Natural killer cell (primary cell): ENCODE results near the gene PNRC1. TPM values are rescaled to one million over a fixed set of nuclear protein-coding genes. Genes with fewer than 3 reads are reported as not detected.
"Not testable (repeated sequence)": the region's sequence is repeated elsewhere in the genome, so short reads cannot be mapped to it uniquely, and the experiment has no call there.

ENCODE experiments used
- ATAC-seq, 3 donors: fragments of 150-1000 bp in 2 of 3; fragments of 200-7000 bp in 1 of 3; cut with Tn5 transposase; 1 replicate in 1 of 3; 2 replicates in 2 of 3; pipeline ENCODE4 v1.10.0; 2021; ENCODE audit warnings: mild to moderate bottlenecking in 2 of 3, moderate library complexity in 2 of 3
- DNase-seq, 2 donors: peaks; one replicate each; pipeline versions ENCODE4 v3.0.0 to v3.0.0-alpha.2; 2013 to 2021; ENCODE audit warnings: mixed read lengths in 1 of 2
- H3K27ac ChIP-seq: one replicate; pipeline ENCODE4 v1.5.1; 2013; ENCODE audit warnings: mild to moderate bottlenecking, low read length
- H3K27me3 ChIP-seq: one replicate; pipeline ENCODE4 v1.6.1; 2013; ENCODE audit warnings: low read length; ENCODE audit not compliant: control insufficient read depth, insufficient read depth
- H3K36me3 ChIP-seq: one replicate; pipeline ENCODE4 v1.6.1; 2013; ENCODE audit warnings: low read length; ENCODE audit not compliant: control insufficient read depth, insufficient read depth
- H3K4me1 ChIP-seq: one replicate; pipeline ENCODE4 v1.6.1; 2013; ENCODE audit warnings: low read length; ENCODE audit not compliant: control insufficient read depth, insufficient read depth
- H3K4me3 ChIP-seq: one replicate; pipeline ENCODE4 v1.5.1; 2013; ENCODE audit warnings: low read length
- H3K9me3 ChIP-seq: one replicate; pipeline ENCODE4 v1.6.1; 2013; ENCODE audit warnings: low read length; ENCODE audit not compliant: control insufficient read depth, insufficient read depth
- H3K27ac Mint-ChIP-seq, 2 donors: one replicate each; pipeline ENCODE4 v1.8.0; 2022; ENCODE audit warnings: mild to moderate bottlenecking in 2 of 2, mixed read lengths in 2 of 2, moderate library complexity in 1 of 2
- H3K27me3 Mint-ChIP-seq, 2 donors: one replicate each; pipeline ENCODE4 v1.8.0; 2022; ENCODE audit warnings: low read depth in 2 of 2, mixed read lengths in 2 of 2
- H3K36me3 Mint-ChIP-seq: one replicate; pipeline ENCODE4 v1.8.0; 2022; ENCODE audit warnings: mixed read lengths
- H3K4me1 Mint-ChIP-seq, 2 donors: one replicate each; pipeline ENCODE4 v1.8.0; 2022; ENCODE audit warnings: mixed read lengths in 2 of 2
- H3K4me3 Mint-ChIP-seq: one replicate; pipeline ENCODE4 v1.8.0; 2022; ENCODE audit warnings: mild to moderate bottlenecking, moderate library complexity, mixed read lengths
- H3K9me3 Mint-ChIP-seq, 2 donors: one replicate each; pipeline ENCODE4 v1.8.0; 2022; ENCODE audit warnings: mixed read lengths in 2 of 2
- CTCF ChIP-seq: fragments of 200-600 bp; IDR thresholded peaks from one replicate; pipeline ENCODE4 v1.8.0; 2022; ENCODE audit warnings: antibody characterized with exemption
- WGBS: methylation state at CpG from one replicate; pipeline ENCODE4 v1.1.7; 2013; ENCODE audit warnings: missing lambda C conversion rate; ENCODE audit not compliant: insufficient coverage; 5-methylcytosine and 5-hydroxymethylcytosine counted together
- intact Hi-C: fragments of 100-400 bp; cut with micrococcal nuclease; formaldehyde crosslinking; loops from one replicate; pipeline ENCODE4 v1.14.2; 2022
- total RNA-seq, 4 donors: library from RNA; stranded (reverse); fragments of 120-200 nt in 1 of 4; gene quantifications; one replicate each; pipeline versions ENCODE4 v1.2.3 to v1.2.4, GENCODE V29; 2013 to 2022

The PNRC1 gene
- total RNA-seq = 100 to 1,000 TPM; 695 to 970 (median 712) TPM
- total RNA-seq (2013) = 456 TPM

- no peaks in the 10 kb centered on the region for H3K9me3 Mint-ChIP-seq
- H3K27ac Mint-ChIP-seq = peak within 1 kb of the TSS; percentile 99
- Histone ChIP-seq H3K27ac (peak within 1 kb of the TSS; percentile 97), H3K27me3 (no peaks in the 10 kb centered on the region), H3K4me1 (peaks cover 23% of the 10 kb centered on the region), H3K4me3 (peak within 1 kb of the TSS; percentile 75), H3K36me3 (peaks cover 30% of the 10 kb centered on the region), H3K9me3 (no peaks in the 10 kb centered on the region)
- H3K27me3 Mint-ChIP-seq = no peaks in the 10 kb centered on the region
- peak; percentile 73 to 89 (median 74) for ATAC-seq
- under 1% methylated on average over 55 of the region's 63 CpGs for WGBS
- H3K4me3 Mint-ChIP-seq = peak within 1 kb of the TSS; percentile 99
- H3K4me1 Mint-ChIP-seq = peaks cover 50 to 57% of the 10 kb centered on the region in 2 donors
- intact Hi-C loops = loop anchor here (2.0 to 10.0 kb wide), 5 partner anchors 37 to 1928 kb away; partner anchors contain the start of genes AKIRIN2, CFAP206, SRSF12 and UBE2J1
- DNase-seq = peak; percentile 100
- no peak for TF ChIP-seq CTCF
- peaks cover 16% of the 10 kb centered on the region for H3K36me3 Mint-ChIP-seq
Observed at GRCh38 chr6:89080281-89081128, at the start of gene PNRC1. PNRC1 (plus strand) TSS chr6:89080751; CDS start chr6:89080895, 144 bp downstream.

- Mint-ChIP-seq H3K4me1 (peaks cover 0 to 5% of the 10 kb centered on the region in 2 donors), H3K36me3 (peaks cover under 1% of the 10 kb centered on the region), H3K4me3 (no peak overlapping the region), H3K27me3 (no peaks in the 10 kb centered on the region), H3K9me3 (peaks cover under 1% of the 10 kb centered on the region in 2 donors), H3K27ac (no peak overlapping the region)
- H3K27me3 ChIP-seq = no peaks in the 10 kb centered on the region
- peaks cover 3% of the 10 kb centered on the region for H3K4me1 ChIP-seq
- TF ChIP-seq CTCF = no peak
- DNase-seq = peak in 1 of 2 donors; percentile 33
- no peak overlapping the region for H3K27ac ChIP-seq
- peaks cover 8% of the 10 kb centered on the region for H3K9me3 ChIP-seq
- WGBS = 89% methylated on average over 1 of the region's 2 CpGs
- H3K4me3 ChIP-seq = no peak overlapping the region
- H3K36me3 ChIP-seq = no peaks in the 10 kb centered on the region
- intact Hi-C loops = no loop called here
- peak in 1 of 3 donors; percentile 42 for ATAC-seq
Observed at GRCh38 chr6:89032599-89032998, 48.0 kb upstream of the PNRC1 start.

GRCh38 chr6:89033461-89033860 lies 47.1 kb upstream of the PNRC1 start:
- peaks cover 9% of the 10 kb centered on the region for H3K36me3 Mint-ChIP-seq
- Histone ChIP-seq H3K27me3 (no peaks in the 10 kb centered on the region), H3K4me1 (peaks cover 3% of the 10 kb centered on the region), H3K36me3 (no peaks in the 10 kb centered on the region), H3K4me3 (no peak overlapping the region), H3K9me3 (peaks cover 14% of the 10 kb centered on the region), H3K27ac (no peak overlapping the region)
- H3K27ac Mint-ChIP-seq = no peak overlapping the region
- ATAC-seq = no peak
- intact Hi-C loops = no loop called here
- WGBS = 83% methylated on average over 1 of the region's 1 CpG
- TF ChIP-seq CTCF = no peak
- DNase-seq = no peak
- no peaks in the 10 kb centered on the region for H3K27me3 Mint-ChIP-seq
- H3K4me3 Mint-ChIP-seq = no peak overlapping the region
- H3K4me1 Mint-ChIP-seq = peaks cover 0 to 5% of the 10 kb centered on the region in 2 donors
- H3K9me3 Mint-ChIP-seq = peaks cover 5 to 6% of the 10 kb centered on the region in 2 donors

GRCh38 chr6:89034116-89034515 lies 46.4 kb upstream of the PNRC1 start:
- H3K36me3 ChIP-seq, H3K27me3 Mint-ChIP-seq, intact Hi-C loops, ATAC-seq, H3K4me1 ChIP-seq, H3K4me3 Mint-ChIP-seq, H3K27ac Mint-ChIP-seq, H3K4me3 ChIP-seq, H3K27me3 ChIP-seq, H3K27ac ChIP-seq, H3K4me1 Mint-ChIP-seq: not testable (repeated sequence)
- peaks cover 10% of the 10 kb centered on the region in 2 donors for H3K9me3 Mint-ChIP-seq
- DNase-seq = peak in 1 of 2 donors; percentile 11
- peaks cover 14% of the 10 kb centered on the region for H3K9me3 ChIP-seq
- peaks cover 14% of the 10 kb centered on the region for H3K36me3 Mint-ChIP-seq
- 100% methylated on average over 2 of the region's 4 CpGs for WGBS
